K562 (cell line): Measurements from ENCODE around the gene TGM3.

Experiments used
- CTCF ChIP-seq, 3 experiments: IDR thresholded peaks in 2 of 3; conservative IDR thresholded peaks in 1 of 3; 2 replicates each; pipeline ENCODE4 v1.5.1; 2011 to 2012; ENCODE audit warnings: low read length in 3 of 3, mild to moderate bottlenecking in 3 of 3, control low read depth in 2 of 3, improper control_type of control experiment in 1 of 3, inconsistent platforms in 1 of 3, low read depth in 1 of 3, mixed read lengths in 1 of 3, moderate library complexity in 1 of 3; ENCODE audit not compliant: insufficient read depth in 2 of 3
- IRF1 ChIP-seq: sonication (generic); formaldehyde crosslinking; IDR thresholded peaks from 2 replicates; pipeline ENCODE4 v1.8.0; 2022; ENCODE audit warnings: missing genetic modification reagents, mild to moderate bottlenecking, borderline replicate concordance

GRCh38 chr20:2261046-2261485, 34.7 kb upstream of the TGM3 start:
- TF ChIP-seq IRF1 (no peak), CTCF (IDR thresholded peaks at IDR 0.05 in 2 of 3, conservative IDR thresholded peaks at IDR 0.05 in 1 of 3; ENCODE audit: insufficient read depth in 2 of 3, low read depth in 1 of 3, low read length in 3 of 3) (no peak)
